DMS153 treated with DMSO at 0.1 percent for 48 hours (cell line): ENCODE data around the gene LSAMP.
"Not testable (repeated sequence)": the region's sequence is repeated elsewhere in the genome, so short reads cannot be mapped to it uniquely, and the experiment has no call there.

Source experiments
- DNase-seq: peaks from one replicate; lab custom pipeline; 2025; ENCODE audit not compliant: unreplicated experiment; lab: John Stamatoyannopoulos, UW

Gene LSAMP

GRCh38 chr3:116246406-116246980 lies 198.8 kb downstream of the LSAMP start:
- DNase-seq, result no peak

DNA sequence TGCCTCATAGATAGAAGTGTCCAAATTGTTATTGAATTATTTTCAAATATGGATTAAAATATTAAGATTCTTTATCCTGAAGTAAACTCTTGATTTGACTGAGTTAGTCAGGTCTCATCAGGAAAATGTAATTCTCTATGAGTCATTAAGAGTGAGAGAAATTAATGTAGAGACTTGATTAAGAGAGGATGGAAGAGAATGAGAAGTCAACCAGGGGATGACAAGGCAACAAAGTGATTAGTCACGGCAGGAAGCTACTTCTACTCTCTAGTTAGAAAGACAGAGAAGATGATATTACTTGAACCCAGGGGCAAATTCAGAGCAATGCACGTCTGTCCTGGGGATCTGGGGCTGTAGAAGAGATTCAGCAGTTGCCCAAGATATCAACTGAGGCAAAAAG lies 202.5 kb downstream of the LSAMP start:
- no peak for DNase-seq

DNA sequence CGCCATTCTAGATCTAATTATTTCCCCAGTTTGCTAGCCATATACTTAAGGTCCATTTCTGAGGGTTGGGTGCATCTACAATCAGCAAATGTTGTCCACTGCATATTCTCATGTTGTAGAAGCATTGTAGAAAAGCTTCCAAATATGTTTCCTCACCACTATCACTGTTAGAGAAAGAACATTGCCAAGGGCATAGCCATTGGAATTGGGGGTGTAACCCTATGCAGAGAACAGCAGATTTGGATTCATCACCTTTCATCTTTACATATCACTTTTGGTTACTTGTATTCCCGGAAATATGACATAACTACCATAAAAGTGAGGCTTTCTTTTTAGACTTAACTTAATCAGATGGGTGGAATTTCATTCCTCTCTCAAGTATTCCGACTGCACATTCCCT lies 203.6 kb downstream of the LSAMP start:
- no peak for DNase-seq

- DNase-seq, result no peak
These were observed 205.0 kb downstream of the LSAMP start for GRCh38 chr3:116240261-116240660.

DNA sequence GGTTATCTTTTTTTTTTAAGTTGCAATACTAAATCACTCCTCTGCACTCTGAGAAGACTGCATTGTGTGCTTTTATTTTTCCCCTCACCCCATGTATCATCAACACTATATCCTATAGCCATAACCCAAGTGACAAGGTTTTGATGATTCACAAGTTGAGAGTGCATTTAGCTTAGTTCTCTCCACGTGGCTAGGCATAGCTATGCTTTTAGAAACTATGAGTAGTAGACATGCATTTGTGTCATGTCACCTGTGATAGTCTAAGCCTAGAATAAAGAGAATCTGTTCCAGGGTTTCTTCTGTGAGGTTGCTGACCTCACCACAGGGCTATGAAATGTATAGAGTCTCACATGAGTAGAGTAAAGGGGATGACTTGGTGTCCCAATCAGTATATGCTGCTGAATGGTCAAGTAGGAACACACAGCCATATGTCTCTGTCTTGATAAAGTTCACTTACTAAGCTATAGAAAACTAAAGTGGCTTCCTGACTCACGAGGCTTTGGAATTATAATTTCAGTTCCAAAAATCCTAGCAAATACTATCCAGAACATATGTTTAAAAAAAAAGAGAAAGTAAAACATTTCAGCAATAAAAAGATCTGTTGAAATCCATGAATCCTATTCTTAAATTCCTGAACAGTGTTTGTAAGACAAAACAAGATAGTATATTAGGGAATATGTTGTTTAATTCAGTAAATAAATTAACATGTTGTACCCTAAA lies 206.3 kb downstream of the LSAMP start:
- no peak for DNase-seq

GRCh38 chr3:116233711-116234357 lies 211.5 kb downstream of the LSAMP start:
- DNase-seq, result no peak

GRCh38 chr3:116230431-116231020 lies 214.8 kb downstream of the LSAMP start:
- no peak for DNase-seq

DNA sequence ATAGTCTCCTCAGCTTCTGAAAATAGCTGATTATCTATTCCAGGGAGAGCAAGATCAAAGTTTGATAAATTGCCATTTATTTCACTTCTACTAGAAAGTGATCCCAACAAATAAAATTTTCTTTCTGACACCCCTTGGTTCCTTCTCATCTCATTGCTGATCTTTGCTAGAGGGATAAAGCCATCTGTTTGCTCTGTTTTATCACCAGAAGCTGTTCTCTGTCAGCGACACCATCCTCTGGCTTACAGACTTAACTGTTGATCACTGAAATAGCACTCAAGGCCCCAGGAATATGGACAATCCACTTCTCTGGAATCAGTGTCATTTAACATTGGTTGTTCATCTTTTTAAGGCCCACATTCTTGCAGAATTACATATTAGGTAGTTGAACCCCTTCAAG lies 219.0 kb downstream of the LSAMP start:
- DNase-seq, result no peak

DNA sequence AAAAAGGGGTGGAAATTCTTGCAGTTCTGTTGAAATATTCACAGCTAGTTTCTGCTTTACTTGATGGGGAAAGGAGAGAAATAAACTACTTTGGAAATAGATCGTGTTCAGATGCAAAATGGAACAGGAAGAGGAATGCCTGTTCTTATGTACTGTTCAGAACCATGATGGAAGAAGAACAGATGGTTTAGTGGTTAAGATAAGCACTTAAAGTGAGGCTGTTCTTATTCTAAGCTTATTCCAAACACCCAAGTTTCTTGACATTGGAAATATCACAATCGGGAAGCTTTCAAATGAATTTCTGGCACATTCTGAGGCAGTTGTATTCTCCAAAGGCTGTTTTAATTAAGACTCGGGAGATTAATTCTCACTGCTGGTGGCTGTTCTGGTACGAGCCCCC lies 228.5 kb downstream of the LSAMP start:
- DNase-seq, result no peak

- DNase-seq, result no peak
These were observed 233.4 kb downstream of the LSAMP start for GRCh38 chr3:116211901-116212300.

DNA sequence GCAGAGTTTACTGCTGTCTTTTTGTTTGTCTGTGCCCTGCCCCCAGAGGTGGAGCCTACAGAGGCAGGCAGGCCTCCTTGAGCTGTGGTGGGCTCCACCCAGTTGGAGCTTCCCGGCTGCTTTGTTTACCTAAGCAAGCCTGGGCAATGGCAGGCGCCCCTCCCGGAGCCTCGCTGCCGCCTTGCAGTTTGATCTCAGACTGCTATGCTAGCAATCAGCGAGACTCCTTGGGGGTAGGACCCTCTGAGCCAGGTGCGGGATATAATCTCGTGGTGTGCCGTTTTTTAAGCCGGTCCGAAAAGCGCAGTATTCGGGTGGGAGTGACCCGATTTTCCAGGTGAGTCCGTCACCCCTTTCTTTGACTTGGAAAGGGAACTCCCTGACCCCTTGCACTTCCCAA lies 236.5 kb downstream of the LSAMP start:
- not testable (repeated sequence) for DNase-seq

DNA sequence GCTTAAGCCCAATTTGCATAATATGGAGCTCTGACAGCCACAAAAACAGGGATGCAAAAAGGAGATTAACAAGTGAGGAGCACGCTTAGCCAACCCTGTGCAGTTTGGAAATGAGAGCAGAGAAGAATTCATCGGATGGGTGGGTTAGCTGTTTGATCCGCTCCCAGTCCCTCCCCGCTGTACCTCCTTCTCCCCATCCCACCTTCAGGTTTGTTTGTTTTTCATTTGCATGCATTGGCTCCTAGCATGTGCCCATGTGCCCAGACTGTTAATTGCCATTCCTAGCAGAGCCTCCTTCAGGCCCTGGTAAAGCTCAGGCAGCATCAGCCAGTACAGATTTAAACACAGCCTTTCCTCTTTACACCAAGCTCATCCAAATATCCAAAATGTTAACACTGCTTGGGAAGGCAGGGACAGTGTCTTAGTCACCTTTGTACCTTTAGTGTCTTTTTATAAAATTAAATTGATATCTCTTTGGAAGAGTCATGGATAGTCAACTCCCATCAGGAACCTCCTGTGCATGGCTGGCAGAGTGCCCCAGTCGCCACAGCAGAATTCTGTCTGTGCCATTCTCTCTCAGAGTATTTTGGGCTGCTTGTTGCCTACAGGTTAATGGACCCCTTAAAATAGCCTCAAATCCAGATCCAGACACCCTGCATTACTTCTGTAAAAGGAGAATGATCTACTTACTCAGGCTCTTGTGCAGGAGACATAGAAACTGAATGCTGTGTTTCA lies 244.2 kb downstream of the LSAMP start:
- no peak for DNase-seq

DNA sequence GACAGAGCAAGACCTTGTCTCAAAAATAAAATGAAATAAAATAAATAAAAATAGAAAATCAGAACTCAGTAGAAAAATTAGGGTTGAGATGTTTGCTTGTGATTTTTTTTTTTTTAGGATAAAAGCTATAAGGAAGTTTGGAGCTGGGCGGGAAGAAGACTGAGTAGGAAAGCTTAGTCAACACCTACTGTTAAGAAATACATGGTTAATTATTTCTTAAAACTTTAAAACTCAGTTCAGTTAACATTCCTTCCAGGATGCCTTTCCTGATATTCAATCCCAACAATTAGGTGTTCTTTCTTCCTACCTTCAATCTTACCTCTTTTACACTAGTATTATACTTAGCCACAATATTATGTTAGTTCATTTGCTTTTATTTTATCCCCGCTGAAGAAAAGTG lies 246.2 kb downstream of the LSAMP start:
- no peak for DNase-seq

DNA sequence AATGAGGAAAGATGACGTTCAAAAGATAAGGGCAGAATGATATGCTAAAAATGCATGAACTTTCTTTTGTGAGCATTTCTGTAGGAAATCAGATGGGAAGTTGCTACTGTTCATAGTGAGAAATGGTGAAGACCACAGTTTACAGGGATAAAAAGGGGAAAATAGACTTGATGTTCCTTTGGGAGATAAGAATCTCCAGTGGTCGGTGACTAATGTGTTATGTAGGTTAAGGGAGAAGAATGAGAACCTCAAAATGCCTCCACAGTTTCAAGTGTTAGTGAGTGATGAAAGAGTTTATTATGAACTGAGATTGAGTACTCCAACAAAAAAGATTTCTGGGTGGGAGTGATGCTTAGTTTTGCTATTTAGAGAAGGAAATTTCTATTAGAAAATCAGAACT lies 247.2 kb downstream of the LSAMP start:
- DNase-seq, result no peak

DNA sequence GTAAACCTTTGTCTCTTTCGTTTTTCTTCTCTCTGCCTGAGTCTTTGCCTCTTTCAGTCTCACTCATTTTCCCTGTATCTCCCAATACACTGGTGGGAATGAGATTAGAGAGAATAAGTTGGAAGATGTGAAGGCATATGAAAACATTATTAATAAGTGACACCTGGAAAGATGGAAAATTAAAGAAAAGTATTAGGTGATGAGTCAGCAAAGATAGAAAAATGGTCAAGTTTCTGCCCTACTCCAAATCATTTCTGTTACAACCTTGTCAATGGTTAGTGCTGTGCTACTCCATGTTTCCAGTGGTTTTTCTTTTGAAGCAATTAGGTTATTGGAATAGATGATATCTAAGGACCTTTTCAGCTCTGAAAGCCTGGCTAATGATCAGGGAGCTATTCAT lies 252.8 kb downstream of the LSAMP start:
- no peak for DNase-seq

DNA sequence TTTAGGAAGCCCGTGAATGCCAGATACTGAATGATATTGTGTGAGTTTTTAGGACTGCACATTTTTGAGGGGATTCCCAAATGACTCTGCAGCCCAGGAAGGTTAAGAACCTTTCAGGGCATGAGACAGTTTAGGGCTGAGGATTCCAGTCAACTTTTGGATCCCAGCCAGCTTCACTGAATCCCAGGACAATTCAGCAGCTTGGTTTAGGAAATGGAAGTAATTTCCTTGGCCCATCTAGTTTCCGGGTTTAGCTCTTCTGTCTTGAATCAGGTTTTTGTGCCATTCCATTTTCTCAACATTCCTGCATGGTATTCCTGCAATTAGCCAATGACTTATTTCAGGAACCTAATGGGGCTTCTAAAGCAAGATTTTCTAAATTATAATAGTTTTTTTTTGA lies 253.9 kb downstream of the LSAMP start:
- no peak for DNase-seq

DNA sequence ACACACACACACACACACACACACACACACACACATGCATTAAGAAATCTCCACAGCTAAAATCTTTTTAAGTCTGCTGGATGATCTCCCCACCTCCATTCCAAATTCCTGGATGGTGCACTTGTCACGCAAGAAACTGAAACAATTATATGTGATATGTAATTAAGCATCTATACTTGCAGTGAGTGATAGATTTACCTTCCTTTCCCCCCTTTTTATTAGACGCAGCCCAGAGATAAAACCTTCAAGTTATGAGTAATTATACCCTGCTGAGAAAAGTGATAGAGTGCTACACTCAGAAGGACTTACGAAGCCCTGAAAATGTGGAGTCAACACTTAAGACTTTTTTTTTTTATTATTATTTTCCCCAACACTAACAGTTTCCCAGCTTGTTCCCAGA lies 255.2 kb downstream of the LSAMP start:
- no peak for DNase-seq

- no peak for DNase-seq
These were observed 257.0 kb downstream of the LSAMP start for GRCh38 chr3:116188231-116188785.

DNA sequence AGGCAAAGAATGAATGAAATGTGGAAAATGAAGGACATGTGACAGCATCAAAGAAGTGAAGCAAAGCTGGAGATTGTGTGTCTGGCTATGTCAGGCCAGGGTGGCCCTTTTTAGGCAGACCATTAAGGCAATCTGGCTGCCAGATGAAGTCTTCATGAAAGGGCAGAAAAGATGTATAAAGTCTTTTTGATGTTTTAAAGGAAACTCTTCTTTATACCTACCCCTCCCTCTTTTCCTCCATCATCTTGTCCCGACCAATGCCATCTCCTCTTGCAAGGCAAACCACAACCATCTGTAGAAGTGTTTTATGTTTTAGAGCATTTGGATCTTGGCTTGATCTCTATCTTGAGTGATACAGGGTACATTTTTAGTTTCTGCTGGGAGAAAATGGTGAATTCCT lies 259.2 kb downstream of the LSAMP start:
- no peak for DNase-seq

DNA sequence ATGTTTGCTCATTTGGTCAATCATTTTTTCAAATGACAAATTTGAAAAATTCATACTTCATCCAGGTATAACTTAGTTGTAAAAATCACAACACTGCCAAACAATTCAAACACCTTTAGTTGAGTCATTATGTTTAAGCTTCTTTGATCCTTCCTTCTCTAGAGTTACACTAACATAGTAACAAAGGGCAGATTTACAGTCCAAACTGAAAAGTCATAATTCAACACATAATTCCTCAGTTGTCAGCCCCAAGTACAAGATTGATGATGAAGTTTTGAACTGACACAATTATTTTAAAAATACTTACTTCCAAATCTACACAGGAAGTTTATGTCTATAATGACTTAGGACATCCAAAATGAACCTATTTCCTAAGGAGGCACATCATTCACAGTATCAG lies 264.1 kb downstream of the LSAMP start:
- no peak for DNase-seq

DNA sequence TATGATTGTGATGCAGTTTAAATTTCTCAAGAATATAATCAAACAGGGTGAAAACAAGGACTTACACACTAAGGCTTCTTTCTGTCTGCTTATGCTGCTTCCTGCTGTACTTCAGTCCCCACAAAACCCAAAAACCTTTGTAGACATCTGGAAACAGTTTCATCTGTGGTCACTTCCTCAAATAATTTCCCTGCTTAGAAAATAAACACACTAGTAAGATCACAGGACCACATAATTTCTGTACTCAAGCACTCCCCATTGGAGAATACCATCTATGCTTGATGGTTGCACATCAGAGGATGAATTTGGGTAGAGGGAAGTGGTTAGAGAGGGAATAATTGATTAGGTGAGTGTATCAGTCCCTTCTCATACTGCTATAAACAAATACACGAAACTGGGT lies 266.2 kb downstream of the LSAMP start:
- no peak for DNase-seq
